SKM-1 (cell line): ENCODE measurements around the gene BABAM2.

Experiments
- DNase-seq: peaks from one replicate; lab custom pipeline; 2025; ENCODE audit not compliant: unreplicated experiment; lab: John Stamatoyannopoulos, UW

Gene BABAM2

DNA sequence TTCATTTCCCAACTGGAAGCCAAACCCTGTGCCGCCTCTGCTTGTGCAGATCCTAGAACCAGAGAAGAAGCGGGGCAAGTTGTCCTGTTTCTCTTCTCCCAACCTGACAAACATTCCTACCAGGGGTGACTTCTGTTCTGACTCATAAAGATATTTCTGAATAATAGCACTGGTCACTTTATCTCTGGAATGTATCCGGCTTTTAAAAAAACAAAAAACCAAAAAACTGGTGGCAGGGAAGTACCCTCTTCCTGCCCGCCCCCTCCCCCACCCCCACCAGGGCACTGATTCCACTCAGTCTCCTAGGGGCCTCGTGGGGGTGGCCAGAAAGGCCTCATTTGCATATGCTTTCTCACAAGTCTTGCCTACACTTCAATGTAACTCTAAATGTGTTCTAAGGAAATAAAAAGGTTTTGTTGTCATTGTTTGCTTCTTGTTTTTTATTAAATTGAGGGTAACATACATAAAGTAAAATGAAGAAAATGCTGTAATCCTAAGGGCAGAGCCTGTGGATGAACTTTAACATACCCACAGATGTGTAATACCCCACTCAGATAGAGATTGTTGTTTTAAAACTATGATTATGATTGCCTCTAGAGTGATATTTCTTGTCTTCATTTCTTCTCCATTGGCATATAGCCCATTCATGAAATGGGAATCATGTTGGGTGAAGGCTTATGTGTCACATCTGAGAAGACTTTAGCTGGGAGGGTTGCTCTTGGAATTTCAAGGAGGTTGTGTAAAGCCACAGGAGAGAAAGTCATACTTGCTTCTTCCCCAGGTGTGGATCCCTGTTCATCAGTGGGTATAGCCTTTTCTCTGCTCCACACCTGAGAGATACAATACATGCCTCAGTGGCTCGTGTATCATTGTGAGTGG, 496.8 kb downstream of the BABAM2 start:
- DNase-seq, result no peak
